GM21717 (cell line): ENCODE results near the gene MILR1.
"Not testable (repeated sequence)": the region's sequence is repeated elsewhere in the genome, so short reads cannot be mapped to it uniquely, and the experiment has no call there.

Source experiments
- ATAC-seq: cut with Tn5 transposase; IDR thresholded peaks from one replicate; pipeline ENCODE4 v1.9.1; 2021; ENCODE audit warnings: mild to moderate bottlenecking, moderate library complexity; ENCODE audit not compliant: unreplicated experiment

Gene MILR1

DNA sequence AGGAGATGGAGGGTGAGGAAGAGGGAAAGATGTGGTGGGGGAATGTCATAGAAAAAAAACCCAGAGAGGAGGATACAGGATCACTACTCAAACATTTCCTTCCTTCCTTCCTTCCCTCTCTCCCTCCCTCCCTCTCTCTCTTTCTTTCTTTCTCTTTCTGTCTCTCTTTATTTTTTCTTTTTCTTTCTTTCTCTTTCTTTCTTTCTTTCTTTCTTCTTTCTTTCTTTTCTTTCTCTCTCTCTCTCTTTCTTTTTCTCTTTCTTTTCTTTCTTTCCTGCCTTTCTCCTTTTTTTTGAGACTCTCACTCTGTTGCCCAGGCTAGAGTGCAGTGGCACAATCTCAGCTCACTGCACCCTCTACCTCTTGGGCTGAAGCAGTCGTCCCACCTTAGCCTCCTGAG, 17.9 kb downstream of the MILR1 start:
- ATAC-seq: not testable (repeated sequence)

DNA sequence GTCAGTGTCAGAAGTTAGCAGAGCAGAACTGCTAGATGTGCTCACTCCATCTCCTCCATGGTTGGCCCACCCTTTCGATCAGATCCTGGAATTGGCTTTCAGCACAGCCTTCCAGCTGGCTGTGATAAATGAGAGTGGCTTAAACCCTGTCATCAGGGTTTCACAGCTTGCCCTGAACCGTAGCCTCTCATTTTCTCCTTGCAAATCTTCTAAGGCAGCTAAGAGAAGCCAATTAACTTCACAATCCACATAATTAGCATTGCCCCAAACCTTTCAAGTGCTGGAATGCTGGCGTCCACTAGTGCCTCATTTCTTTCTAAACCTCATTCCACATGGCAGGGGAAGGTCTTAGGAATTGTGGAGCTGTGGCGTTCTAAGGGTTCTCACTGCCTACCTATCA, 21.7 kb downstream of the MILR1 start:
- no peak for ATAC-seq

DNA sequence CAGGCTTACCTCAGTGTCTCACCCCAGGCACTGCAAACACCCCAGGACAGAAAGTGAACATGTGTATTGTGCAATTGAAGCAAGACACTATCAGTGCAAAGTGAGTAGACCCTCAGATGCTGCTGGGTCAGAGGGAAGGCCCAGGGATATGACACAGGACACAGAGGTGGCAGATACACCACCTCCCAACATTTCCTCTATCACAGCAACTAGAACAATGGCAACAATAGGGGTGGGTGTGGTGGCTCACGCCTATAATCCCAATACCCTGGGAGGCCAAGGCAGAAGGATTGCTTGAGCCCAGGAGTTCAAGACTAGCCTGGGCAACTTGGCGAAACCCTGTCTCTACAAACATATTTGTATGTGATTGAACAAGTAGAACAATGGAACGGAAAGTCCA, 22.5 kb downstream of the MILR1 start:
- no peak for ATAC-seq

DNA sequence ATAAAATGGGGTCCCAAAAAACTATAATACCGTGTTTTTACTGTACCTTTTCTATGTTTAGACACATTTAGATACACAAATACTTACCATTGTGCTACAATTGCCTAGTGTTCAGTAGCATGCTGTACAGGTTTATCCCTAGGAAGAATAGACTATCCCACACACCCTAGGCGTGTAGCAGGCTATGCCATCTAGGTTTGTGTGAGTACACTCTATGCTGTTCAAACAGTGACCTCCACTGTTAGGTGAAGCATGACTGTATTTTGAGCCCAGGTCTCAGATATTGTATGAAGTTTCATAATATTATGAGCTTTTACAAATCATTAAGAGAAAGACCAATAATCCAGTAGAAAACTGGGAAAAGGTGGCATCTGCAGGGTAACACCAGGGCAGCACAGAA, 23.6 kb downstream of the MILR1 start:
- ATAC-seq: no peak

DNA sequence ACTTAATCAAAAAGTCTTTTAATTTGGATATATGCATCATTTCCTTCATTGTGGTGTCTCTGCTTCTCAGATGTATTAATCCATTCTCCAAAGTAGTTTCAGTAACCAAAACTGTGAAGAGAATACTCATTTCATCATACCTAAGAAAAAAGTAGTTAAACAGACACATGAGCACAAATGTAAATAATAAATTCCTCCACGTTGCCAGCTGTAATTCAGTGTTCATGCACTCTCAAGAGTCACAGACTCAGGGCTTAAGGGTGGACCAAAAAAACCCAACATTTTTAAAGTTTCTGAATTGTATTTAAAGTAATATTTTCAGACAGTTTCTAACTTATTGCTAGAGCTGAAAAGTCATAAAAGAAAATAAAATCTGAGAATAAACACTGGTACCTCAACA, 28.9 kb downstream of the MILR1 start:
- no peak for ATAC-seq

DNA sequence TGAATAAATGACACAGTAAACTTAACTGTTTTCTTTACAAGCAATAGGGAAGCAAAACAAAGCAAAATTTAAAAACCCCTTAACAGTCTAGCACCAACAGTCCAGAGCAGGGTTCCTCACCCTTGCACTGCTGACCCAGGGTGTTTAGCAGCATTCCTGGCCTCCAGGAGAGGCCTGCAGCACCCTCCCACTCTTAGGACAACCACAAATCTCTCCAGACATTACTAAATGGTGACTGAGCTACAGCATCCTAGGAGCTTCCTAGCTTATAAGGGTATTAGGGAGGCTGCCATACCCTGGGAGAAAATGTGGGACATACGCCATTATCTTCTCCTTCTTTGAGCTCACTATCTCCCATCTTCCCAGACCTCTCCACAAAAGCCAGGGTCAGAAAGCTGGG, 32.0 kb downstream of the MILR1 start:
- ATAC-seq: no peak

DNA sequence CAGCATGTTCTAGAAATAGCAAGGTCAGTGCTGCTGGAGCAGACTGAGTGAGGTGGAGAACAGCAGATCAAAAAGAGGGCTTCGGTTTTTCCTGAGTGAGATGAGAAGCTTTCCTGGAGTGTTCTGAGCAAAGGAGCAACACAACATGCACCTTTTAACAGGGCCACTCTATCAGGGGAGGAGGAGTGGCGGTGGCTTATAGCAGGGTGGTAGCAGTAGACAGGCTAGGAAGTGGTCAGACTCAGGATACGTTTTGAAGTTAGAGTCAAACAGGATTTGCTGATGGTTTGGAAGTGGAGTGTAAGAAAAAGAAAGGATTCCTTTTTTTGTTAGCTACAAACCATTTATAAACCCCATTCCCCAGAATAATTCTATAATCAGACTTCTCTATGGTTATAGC, 35.5 kb downstream of the MILR1 start:
- ATAC-seq: no peak

DNA sequence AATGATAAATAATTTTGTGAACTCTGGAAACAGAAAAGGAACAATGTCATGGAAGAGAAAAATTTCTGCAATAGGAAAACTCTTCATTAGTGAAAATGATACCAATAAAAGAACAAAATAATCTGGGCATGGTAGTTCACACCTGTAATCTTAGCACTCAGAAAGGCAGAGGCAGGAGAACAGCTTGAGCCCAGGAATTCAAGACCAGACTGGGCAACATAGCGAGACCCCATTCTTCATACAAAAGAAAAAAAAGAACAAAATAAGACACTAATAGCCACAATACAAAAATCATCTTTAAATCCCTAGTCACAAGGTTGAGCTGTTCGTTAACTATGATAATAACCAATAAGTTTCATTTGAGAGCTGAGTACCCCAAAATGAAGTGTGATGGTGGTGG, 39.4 kb downstream of the MILR1 start:
- no peak for ATAC-seq

DNA sequence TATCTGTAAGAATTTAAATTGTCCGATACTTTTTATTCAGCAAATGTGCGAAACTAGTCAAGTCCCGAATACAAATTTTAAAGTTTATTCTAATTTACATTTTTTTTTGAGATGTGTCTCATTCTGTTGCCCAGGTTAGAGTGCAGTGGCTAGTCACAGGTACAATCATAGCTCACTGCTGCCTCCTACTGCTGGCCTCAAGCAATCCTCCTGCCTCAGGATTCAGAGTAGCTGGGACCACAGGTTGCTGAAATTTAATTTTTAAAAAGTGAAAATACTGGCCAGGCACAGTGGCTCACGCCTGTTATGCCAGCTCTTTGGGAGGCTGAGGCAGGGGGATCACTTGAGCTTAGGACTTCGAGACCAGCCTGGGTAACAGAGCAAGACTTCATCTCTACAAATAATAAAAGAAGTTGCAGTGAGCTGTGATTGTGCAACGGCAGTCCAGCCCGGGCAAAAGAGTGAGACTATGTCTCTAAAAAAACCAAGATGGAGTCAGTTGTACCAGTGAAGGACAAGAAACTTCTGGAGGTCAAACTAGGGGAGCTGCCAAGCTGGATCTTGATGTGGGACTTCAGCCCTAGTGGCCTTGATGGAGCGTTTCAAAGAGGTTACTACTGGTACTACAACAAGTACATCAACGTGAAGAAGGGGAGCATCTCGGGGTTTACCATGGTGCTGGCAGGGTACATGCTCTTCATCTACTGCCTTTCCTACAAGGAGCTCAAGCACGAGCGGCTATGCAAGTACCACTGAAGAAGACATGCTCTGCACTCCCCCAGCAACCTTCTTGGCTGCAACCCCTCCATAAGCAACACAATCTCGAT, 42.3 kb downstream of the MILR1 start:
- no peak for ATAC-seq

DNA sequence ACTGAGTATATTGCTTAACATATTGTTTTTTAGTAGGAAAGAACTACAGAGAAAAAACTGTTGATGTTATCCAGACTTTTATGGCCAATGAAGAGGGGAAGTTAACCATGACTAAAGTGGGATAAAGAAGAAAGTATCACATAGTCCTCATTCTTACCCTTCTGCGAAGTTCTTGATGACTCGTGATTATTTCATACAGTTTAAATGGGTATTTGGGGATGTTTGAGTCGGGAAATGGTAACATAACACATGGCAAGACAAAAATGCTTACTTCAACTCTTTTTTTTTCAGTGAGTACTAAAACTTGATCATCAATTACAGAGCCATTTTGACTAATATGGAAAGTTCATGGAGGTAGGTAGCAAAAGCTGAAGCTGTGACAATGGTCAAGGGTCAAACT, 43.1 kb downstream of the MILR1 start:
- no peak for ATAC-seq

DNA sequence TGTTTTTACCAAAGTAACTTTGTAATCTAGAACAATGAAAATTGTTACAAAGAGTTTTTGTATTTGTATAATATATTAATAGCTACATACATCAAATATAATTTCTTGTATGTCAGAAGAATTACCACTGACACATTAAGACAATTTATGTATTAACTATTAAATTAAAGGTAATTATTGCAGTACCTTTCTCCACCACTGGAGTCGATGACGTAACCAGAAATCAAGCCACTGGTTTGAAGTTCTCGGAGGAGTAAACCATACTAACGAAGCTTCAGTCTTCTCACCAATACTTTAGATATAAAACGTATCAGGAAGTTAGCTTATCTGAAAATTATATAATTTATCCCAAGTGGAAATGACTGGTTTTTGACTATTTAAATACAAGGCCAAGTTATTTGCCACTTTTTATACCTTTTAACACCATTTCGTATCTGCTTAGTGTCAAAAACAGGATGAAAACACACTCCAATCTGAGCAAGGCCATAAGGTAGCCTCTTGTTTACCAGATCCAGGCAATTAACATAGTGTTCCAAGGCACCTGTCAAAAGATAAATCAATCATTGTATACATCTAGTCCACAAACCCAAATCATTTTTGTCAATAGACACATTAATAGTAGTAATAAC, 43.7 kb downstream of the MILR1 start:
- no peak for ATAC-seq

DNA sequence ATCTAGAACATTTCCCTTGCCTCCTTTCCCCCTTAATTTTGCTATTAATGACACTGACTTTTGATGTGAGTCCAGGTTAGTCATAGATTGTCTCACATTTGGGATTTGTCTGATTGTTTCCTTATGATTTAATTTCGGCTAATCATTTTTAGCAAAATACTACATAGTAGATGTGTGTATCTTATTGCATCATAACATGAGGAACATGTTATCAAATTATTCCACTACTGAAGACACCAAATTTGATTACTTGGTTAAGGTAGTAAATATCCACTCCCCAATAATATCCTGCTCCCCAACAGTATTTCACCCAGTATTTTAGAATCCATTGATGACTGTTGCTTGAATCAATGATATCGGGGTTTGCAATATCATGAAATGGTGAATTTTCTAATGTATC, 45.2 kb downstream of the MILR1 start:
- no peak for ATAC-seq

DNA sequence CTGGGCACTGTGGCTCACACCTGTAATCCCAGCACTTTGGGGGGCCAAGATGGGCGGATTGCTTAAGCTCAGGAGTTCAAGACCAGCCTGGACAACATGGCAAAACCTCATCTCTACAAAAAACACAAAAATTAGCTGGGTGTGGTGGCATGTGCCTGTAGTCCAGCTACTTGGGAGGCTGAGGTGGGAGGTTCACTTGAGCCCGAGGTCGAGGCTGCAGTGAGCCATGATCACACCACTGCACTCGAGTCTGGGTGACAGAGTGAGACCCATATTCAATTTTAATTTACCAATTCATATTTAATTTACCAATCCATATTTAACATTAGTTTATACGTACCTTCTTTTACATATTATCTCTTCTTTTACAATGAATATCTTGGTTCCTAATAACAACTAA, 46.4 kb downstream of the MILR1 start:
- ATAC-seq: not testable (repeated sequence)

DNA sequence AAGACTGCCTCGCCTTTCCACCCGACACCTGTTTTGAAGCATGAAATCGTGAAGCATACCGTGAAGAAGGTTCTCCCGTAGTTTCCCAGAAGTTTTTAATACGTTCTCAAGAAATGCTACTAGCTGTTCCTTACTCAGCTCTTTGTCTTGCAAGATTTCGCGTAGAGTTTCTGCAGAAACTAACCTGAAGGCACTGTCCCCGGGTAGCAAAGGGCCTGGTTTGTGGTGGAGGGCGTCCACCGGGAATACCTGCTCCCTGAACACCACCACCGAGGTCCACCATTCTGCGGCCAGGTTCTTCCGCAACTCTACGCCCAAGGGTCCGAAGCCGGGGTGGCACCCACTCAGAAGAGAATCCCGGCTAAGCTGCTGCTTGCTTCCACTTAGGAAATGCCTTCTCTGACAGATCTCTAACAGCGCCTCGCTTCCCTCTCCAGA, 47.5 kb downstream of the MILR1 start:
- ATAC-seq: no peak

DNA sequence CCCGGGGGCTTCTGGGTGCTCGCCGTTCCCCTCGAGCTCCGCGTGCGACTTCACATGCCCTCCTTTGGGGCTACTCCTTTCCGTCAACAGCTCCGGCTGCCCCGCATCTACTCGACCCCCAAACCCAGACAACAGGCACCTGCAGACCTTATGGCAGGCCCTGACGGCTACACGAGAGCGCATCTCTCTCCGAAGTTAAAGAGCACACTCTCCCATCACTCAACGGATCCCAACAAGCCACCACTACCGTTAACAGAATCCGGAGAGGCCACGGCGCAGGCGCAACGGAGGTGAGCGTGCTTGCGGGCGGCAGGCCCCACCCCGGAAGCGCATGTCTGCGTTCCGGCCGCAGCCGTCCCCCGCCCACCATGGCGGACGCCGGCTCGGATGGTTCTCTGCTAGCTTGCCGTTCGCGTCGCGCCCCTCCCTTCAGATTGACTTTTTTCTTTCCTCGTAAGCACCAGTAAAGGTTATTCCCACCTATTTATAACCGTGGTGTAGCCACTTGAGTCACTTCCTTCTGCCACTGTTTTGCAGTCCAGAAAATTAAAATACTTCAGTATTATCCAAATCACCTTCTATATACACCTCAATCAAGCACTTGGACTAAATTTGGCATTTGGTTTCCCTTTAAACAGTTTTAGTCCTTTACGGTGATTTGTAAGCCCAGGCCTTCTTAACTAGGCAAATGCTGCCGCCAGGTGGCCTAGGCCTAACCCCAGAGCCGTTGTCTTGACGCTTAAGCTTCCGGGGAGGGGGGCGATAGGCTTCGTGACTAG, 48.1 kb downstream of the MILR1 start, which contains the start of gene POLG2:
Gene POLG2 (minus strand): TSS at position 269 of the 779 bp plus-strand sequence. CDS start 86 bp downstream, at position 183.
- peak; percentile 63 for ATAC-seq

DNA sequence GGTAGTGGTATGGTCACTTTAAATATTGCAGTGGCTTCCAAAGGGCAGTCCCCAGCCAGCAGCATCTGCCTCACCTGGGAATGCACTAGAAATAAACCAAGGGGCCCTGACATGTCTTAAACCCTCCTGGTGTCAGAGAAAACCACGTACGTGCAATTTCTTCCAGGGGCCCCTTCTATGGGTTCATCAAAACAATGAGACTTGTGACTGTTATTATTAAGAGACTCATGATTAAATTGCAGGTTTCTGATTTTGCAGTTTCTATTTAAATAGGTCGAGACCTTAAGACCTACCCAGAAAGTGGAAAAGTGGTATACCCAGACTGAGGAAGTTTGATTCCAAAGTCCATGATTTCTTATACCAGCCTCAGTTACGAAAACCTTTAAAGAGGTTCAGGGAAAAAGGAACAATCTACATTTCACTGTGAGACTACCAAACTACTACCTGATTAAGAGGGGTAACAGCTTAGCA, 48.7 kb downstream of the MILR1 start:
- ATAC-seq: no peak

DNA sequence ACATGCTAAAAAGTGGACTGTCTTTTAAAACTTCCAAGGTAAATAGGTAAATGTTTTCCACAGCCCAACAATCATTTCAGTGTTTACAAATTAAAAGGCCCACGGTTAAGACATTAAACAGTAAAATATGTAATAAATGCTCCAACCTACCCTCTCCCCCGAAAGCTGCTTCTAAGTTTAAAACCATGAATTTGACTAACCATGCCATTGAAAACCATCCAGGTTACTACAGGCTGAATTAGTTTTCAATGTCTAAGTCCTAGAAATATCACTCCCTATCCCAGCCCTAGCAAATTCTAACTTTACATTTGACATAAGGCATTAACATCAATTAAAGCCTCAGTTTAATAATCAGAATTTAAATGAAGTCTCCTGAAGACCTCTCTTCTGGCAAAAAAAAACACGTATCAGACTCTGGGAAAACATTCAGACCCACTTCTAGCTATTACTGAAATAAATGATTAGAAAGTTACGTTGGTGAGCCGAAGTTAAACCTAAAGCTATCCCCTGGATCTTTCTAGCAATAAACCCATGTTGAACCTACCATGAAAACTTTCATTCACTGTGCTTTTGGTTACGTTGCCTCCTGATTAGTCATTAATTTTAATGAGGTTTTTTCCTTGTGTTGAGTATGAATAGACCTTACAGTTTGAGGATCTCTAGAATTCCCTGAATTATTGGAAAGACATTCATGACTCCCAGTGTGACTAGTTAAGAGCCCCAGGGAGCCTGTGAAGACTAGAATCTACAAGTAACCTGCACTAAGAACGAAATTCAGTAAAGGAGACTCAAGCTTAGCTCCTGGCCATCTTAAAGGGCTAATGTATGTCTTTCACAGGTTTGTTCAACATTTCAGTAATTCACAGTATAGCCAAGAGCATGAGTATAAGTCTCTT, 49.6 kb downstream of the MILR1 start:
- ATAC-seq: no peak

DNA sequence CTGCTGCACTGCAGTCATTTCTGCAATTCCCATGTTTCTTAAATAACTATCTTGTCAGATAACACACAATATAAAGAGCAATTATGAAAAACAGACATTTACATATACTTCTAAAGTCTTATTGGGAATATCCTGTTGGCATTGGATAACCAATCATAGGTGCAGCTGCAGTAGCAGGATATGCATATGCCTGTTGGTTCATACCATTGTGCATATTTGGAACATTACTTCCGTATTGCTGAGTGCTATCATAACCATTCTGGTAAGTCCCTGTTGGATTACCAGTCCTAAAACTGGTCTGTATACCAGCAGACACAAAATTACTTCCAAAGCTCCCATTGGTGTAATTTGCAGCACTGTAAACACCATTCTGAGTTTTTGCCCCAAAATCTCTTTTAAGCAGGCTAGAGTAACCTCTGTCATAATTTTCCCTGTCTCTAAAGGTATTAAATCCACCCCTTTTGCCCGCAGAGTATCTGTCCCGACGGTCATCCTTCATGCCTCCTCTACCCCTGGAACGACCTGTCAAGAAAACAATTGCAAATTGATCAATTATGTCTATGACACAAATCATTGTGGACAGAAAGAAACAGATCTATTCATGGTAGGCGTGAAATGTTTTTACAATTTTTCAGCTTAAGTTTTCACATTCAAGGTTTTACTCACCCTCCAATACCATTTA, 51.0 kb downstream of the MILR1 start:
- ATAC-seq: no peak

DNA sequence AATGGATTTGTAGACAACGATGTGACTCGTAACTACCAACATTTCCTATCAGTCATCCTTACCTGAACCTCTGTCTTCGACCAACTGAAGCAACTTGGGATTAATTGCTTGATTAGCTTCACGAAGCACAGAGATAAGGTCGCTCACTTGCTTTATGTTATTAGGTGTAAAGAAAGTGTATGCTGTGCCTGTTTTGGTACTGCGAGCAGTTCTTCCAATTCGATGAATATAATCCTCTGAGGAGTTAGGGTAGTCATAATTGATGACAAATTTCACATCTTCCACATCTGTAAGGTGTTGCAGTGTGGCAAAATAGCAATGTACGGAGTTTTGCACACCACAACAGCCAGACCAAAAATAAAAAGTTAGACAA, 51.6 kb downstream of the MILR1 start:
- ATAC-seq: no peak
